NCI-H82 treated with DMSO at 0.1 percent for 48 hours (cell line): Measurements from ENCODE around the gene MAGEA2.
"Not testable (repeated sequence)": the region's sequence is repeated elsewhere in the genome, so short reads cannot be mapped to it uniquely, and the experiment has no call there.

Experiments used
- DNase-seq: peaks from one replicate; lab custom pipeline; 2025; ENCODE audit not compliant: unreplicated experiment; lab: John Stamatoyannopoulos, UW

Gene MAGEA2

GRCh38 chrX:152753686-152754650, at the start of gene MAGEA2:
Gene MAGEA2 (minus strand): TSS chrX:152753842. CDS start chrX:152751363, 2,479 bp downstream.
- DNase-seq: not testable (repeated sequence)

GRCh38 chrX:152798945-152799344, 45.3 kb upstream of the MAGEA2 start:
- no peak for DNase-seq

GRCh38 chrX:152787062-152787461, 33.4 kb upstream of the MAGEA2 start:
- DNase-seq: not testable (repeated sequence)

- not testable (repeated sequence) for DNase-seq
These were observed 16.1 kb upstream of the MAGEA2 start, which contains the start of gene MAGEA6 for GRCh38 chrX:152769549-152770289. Gene MAGEA6 (minus strand): TSS chrX:152769689. CDS start chrX:152767650, 2,039 bp downstream.

- DNase-seq: not testable (repeated sequence)
These were observed 12.9 kb upstream of the MAGEA2 start for GRCh38 chrX:152766562-152766961.

- not testable (repeated sequence) for DNase-seq
These were observed 7.9 kb upstream of the MAGEA2 start for GRCh38 chrX:152761582-152761981.

- not testable (repeated sequence) for DNase-seq
These were observed 5.9 kb upstream of the MAGEA2 start for GRCh38 chrX:152759544-152759943.

- not testable (repeated sequence) for DNase-seq
These were observed 5.3 kb upstream of the MAGEA2 start, which contains the start of gene CSAG3 for GRCh38 chrX:152758918-152759317. Gene CSAG3 (plus strand): TSS chrX:152759218.

- DNase-seq: not testable (repeated sequence)
These were observed 1.2 kb upstream of the MAGEA2 start for GRCh38 chrX:152754871-152755270.

GRCh38 chrX:152738560-152738959, 15.1 kb downstream of the MAGEA2 start:
- DNase-seq: no peak

- DNase-seq: not testable (repeated sequence)
These were observed 17.1 kb downstream of the MAGEA2 start for GRCh38 chrX:152736528-152736927.

- DNase-seq: no peak
These were observed 17.7 kb downstream of the MAGEA2 start for GRCh38 chrX:152735860-152736511.

GRCh38 chrX:152735101-152735500, 18.5 kb downstream of the MAGEA2 start:
- DNase-seq: no peak

- not testable (repeated sequence) for DNase-seq
These were observed 19.3 kb downstream of the MAGEA2 start for GRCh38 chrX:152734143-152734858.

GRCh38 chrX:152733261-152733975, 20.2 kb downstream of the MAGEA2 start, which contains the start of the genes CSAG1 and MAGEA12:
Gene CSAG1 (minus strand): TSS chrX:152733721. CDS start chrX:152732460, 1,261 bp downstream.
Gene MAGEA12 (plus strand): TSS chrX:152733757. CDS start chrX:152736162, 2,405 bp downstream.
- DNase-seq: peak; percentile 56

GRCh38 chrX:152725409-152725808, 28.2 kb downstream of the MAGEA2 start:
- no peak for DNase-seq

- DNase-seq: not testable (repeated sequence)
These were observed 39.5 kb downstream of the MAGEA2 start, which contains the start of gene MAGEA2B for GRCh38 chrX:152713815-152714787. Gene MAGEA2B (plus strand): TSS chrX:152714628. CDS start chrX:152717107, 2,479 bp downstream.

GRCh38 chrX:152713195-152713594, 40.4 kb downstream of the MAGEA2 start:
- not testable (repeated sequence) for DNase-seq
